GM23338 (cell line): Measurements from ENCODE around the gene ZNF689. TPM values are rescaled to one million over a fixed set of nuclear protein-coding genes. Genes with fewer than 3 reads are reported as not detected.

Source experiments
- ATAC-seq: fragments of 200-7000 bp; cut with Tn5 transposase; 3 replicates; pipeline ENCODE4 v1.9.1; 2020
- DNase-seq: peaks from one replicate; pipeline ENCODE4 v3.0.0-alpha.2; 2015; ENCODE audit warnings: low spot score
- H2AFZ ChIP-seq: fragments of 200-600 bp; sonication (generic); 2 replicates; pipeline ENCODE4 v1.8.0; 2016; ENCODE audit warnings: antibody characterized with exemption, mild to moderate bottlenecking, moderate library complexity
- H3F3A ChIP-seq: fragments of 200-600 bp; sonication (generic); replicated peaks from 2 replicates; pipeline ENCODE4 v1.8.0; 2017; ENCODE audit warnings: antibody characterized with exemption, mixed run types, low read depth
- H3K27ac ChIP-seq: fragments of 200-600 bp; sonication (generic); 2 replicates; pipeline ENCODE4 v1.6.1; 2016; ENCODE audit warnings: low read depth
- H3K27me3 ChIP-seq: fragments of 200-600 bp; sonication (generic); 2 replicates; pipeline ENCODE4 v1.8.0; 2016; ENCODE audit warnings: mild to moderate bottlenecking, mixed run types, moderate library complexity; ENCODE audit not compliant: insufficient read depth
- H3K36me3 ChIP-seq: fragments of 200-600 bp; sonication (generic); 2 replicates; pipeline ENCODE4 v1.8.0; 2016; ENCODE audit warnings: mild to moderate bottlenecking; ENCODE audit not compliant: insufficient read depth
- H3K4me1 ChIP-seq: fragments of 200-600 bp; sonication (generic); 2 replicates; pipeline ENCODE4 v1.8.0; 2016; ENCODE audit warnings: mild to moderate bottlenecking, moderate library complexity; ENCODE audit not compliant: insufficient read depth
- H3K4me2 ChIP-seq: fragments of 200-600 bp; sonication (generic); 2 replicates; pipeline ENCODE4 v1.7.1; 2017; ENCODE audit warnings: mixed run types
- H3K4me3 ChIP-seq: fragments of 200-600 bp; sonication (generic); 2 replicates; pipeline ENCODE4 v1.6.1; 2016; ENCODE audit warnings: mixed run types
- H3K79me2 ChIP-seq: fragments of 200-600 bp; sonication (generic); replicated peaks from 2 replicates; pipeline ENCODE4 v1.8.0; 2017; ENCODE audit warnings: mild to moderate bottlenecking; ENCODE audit not compliant: insufficient read depth
- H3K9me2 ChIP-seq: fragments of 200-600 bp; sonication (generic); 2 replicates; pipeline ENCODE4 v1.8.0; 2017; ENCODE audit not compliant: insufficient read depth
- H4K20me1 ChIP-seq: fragments of 200-600 bp; sonication (generic); replicated peaks from 2 replicates; pipeline ENCODE4 v1.8.0; 2017; ENCODE audit warnings: mild to moderate bottlenecking; ENCODE audit not compliant: insufficient read depth
- H3K27ac Mint-ChIP-seq: 2 replicates; pipeline ENCODE4 v1.8.0; 2020; ENCODE audit warnings: inconsistent platforms, mild to moderate bottlenecking, moderate library complexity, mixed read lengths
- H3K27me3 Mint-ChIP-seq: 3 replicates; pipeline ENCODE4 v1.8.0; 2022; ENCODE audit warnings: low read depth, mild to moderate bottlenecking, moderate library complexity, mixed read lengths, inconsistent platforms; ENCODE audit not compliant: insufficient read depth, poor library complexity
- H3K36me3 Mint-ChIP-seq: 3 replicates; pipeline ENCODE4 v1.8.0; 2021; ENCODE audit warnings: low read depth, mild to moderate bottlenecking, inconsistent platforms, moderate library complexity, mixed read lengths
- H3K4me1 Mint-ChIP-seq: 3 replicates; pipeline ENCODE4 v1.8.0; 2020; ENCODE audit warnings: mild to moderate bottlenecking, inconsistent platforms, mixed read lengths
- H3K4me3 Mint-ChIP-seq: 3 replicates; pipeline ENCODE4 v1.8.0; 2021; ENCODE audit warnings: moderate library complexity, mild to moderate bottlenecking, inconsistent platforms, mixed read lengths
- H3K9me3 Mint-ChIP-seq: 3 replicates; pipeline ENCODE4 v1.8.0; 2020; ENCODE audit warnings: moderate library complexity, mild to moderate bottlenecking, inconsistent platforms, mixed read lengths
- CREB1 ChIP-seq: fragments of 250-450 bp; sonication (Bioruptor Pico); IDR thresholded peaks from 2 replicates; pipeline ENCODE4 v1.5.0; 2020; ENCODE audit warnings: low read depth, mild to moderate bottlenecking, moderate library complexity
- CTCF ChIP-seq, 2 experiments: fragments of 200-600 bp in 1 of 2; sonication (generic) in 1 of 2; conservative IDR thresholded peaks; 2 replicates each; pipeline versions ENCODE4 v1.5.1 to v1.6.1; 2016 to 2017; ENCODE audit warnings: antibody characterized with exemption in 2 of 2, low read depth in 2 of 2, mild to moderate bottlenecking in 2 of 2, moderate library complexity in 1 of 2
- ETS1 ChIP-seq: IDR thresholded peaks from 2 replicates; pipeline ENCODE4 v1.6.1; 2016; ENCODE audit warnings: antibody characterized with exemption
- EZH2 ChIP-seq: fragments of 200-600 bp; sonication (generic); IDR thresholded peaks from one replicate; pipeline ENCODE4 v1.8.0; 2017; ENCODE audit warnings: antibody characterized with exemption, mild to moderate bottlenecking, low read depth; ENCODE audit not compliant: unreplicated experiment
- EZH2phosphoT487 ChIP-seq: fragments of 200-600 bp; sonication (generic); IDR thresholded peaks from one replicate; pipeline ENCODE4 v1.8.1; 2018; ENCODE audit warnings: antibody characterized with exemption; ENCODE audit not compliant: unreplicated experiment
- JUNB ChIP-seq: IDR thresholded peaks from one replicate; pipeline ENCODE4 v1.6.1; 2016; ENCODE audit warnings: antibody characterized with exemption; ENCODE audit not compliant: unreplicated experiment
- NANOG ChIP-seq: IDR thresholded peaks from 2 replicates; pipeline ENCODE4 v1.6.1; 2016; ENCODE audit warnings: antibody characterized with exemption, borderline replicate concordance
- POLR2AphosphoS5 ChIP-seq: IDR thresholded peaks from 2 replicates; pipeline ENCODE4 v1.6.1; 2016; ENCODE audit warnings: antibody characterized with exemption, low read depth
- REST ChIP-seq: IDR thresholded peaks from one replicate; pipeline ENCODE4 v1.6.1; 2018; ENCODE audit warnings: antibody characterized with exemption; ENCODE audit not compliant: unreplicated experiment
- STAT1 ChIP-seq: IDR thresholded peaks from one replicate; pipeline ENCODE4 v1.6.1; 2016; ENCODE audit warnings: antibody characterized with exemption; ENCODE audit not compliant: unreplicated experiment
- ZNF114 ChIP-seq: fragments of 250-450 bp; sonication (Bioruptor Pico); IDR thresholded peaks from 2 replicates; pipeline ENCODE4 v1.5.0; 2020; ENCODE audit warnings: mild to moderate bottlenecking, moderate library complexity
- ZNF331 ChIP-seq: fragments of 250-450 bp; sonication (Bioruptor Pico); IDR thresholded peaks from 2 replicates; pipeline ENCODE4 v1.5.0; 2020; ENCODE audit warnings: low read depth, mild to moderate bottlenecking, moderate library complexity
- ZNF462 ChIP-seq: fragments of 250-450 bp; sonication (Bioruptor Pico); IDR thresholded peaks from 2 replicates; pipeline ENCODE4 v1.5.0; 2020; ENCODE audit warnings: mild to moderate bottlenecking, moderate library complexity
- polyA plus RNA-seq: library from polyadenylated mRNA; unstranded; fragments of >200 nt; fragmentation: Nextera tagmentation; extraction: Ambion mirVana; gene quantifications from 2 replicates; pipeline ENCODE4 v1.2.1, GENCODE V29; 2016
- total RNA-seq: library from RNA; depleted of rRNA; stranded (reverse); fragments of >200 nt; shearing (Covaris generic); gene quantifications from 2 replicates; pipeline ENCODE4 v1.2.3, GENCODE V29; 2014

ZNF689 gene
- total and polyA plus RNA-seq, 2 experiments from 2014 or later, result 5.3 to 16.7 TPM

- H3K36me3 ChIP-seq, result no peaks in the 10 kb centered on the region; the same call in 1 of the 2 replicates
- peaks cover 19% of the 10 kb centered on the region for H3K27me3 ChIP-seq
- peaks cover 6% of the 10 kb centered on the region for H3F3A ChIP-seq
- no peaks in the 10 kb centered on the region for H3K4me1 ChIP-seq
- Mint-ChIP-seq H3K27ac (no peak overlapping the region), H3K4me1 (peaks cover 11% of the 10 kb centered on the region), H3K9me3 (no peaks in the 10 kb centered on the region), H3K4me3 (peak overlapping the region; percentile 74), H3K36me3 (peaks cover 2% of the 10 kb centered on the region; the same call in 1 of the 3 replicates), H3K27me3 (peaks cover 31% of the 10 kb centered on the region)
- no peaks in the 10 kb centered on the region for H3K79me2 ChIP-seq
- H3K4me2 ChIP-seq, result peak overlapping the region; percentile 94
- H4K20me1 ChIP-seq, result no peaks in the 10 kb centered on the region; the same call in 1 of the 2 replicates
- H2AFZ ChIP-seq, result no peak overlapping the region; the same call in 1 of the 2 replicates
- no peak for TF ChIP-seq NANOG
- no peak for TF ChIP-seq ZNF114 (CRISPR knock-in tag)
- no peak for TF ChIP-seq STAT1
- TF ChIP-seq EZH2, result no peak
- no peak for TF ChIP-seq JUNB
- TF ChIP-seq ZNF462 (CRISPR knock-in tag), result no peak
- no peak for TF ChIP-seq REST
- no peak for TF ChIP-seq ETS1
- no peak for TF ChIP-seq CTCF (conservative IDR thresholded peaks at IDR 0.05; ENCODE audit: low read depth in 2 of 2)
- no peak for TF ChIP-seq CREB1
- no peak for TF ChIP-seq ZNF331 (CRISPR knock-in tag)
- no peak for TF ChIP-seq EZH2phosphoT487
- TF ChIP-seq POLR2AphosphoS5, result no peak
- ATAC-seq (no peak), DNase-seq (no peak)
- no peak overlapping the region for H3K27ac ChIP-seq
- peak overlapping the region; percentile 91 for H3K4me3 ChIP-seq
- H3K9me2 ChIP-seq, result no peaks in the 10 kb centered on the region
Observed at GRCh38 chr16:30652005-30652296, 41.8 kb upstream of the ZNF689 start.
